EH (cell line): ENCODE measurements around the gene VIP.
"Not testable (repeated sequence)": the region's sequence is repeated elsewhere in the genome, so short reads cannot be mapped to it uniquely, and the experiment has no call there.

Experiments used
- DNase-seq: peaks from one replicate; pipeline ENCODE4 v3.0.0-alpha.2; 2015; ENCODE audit warnings: low read depth

Gene VIP

GRCh38 chr6:152750694-152751093 is at the start of gene VIP:
Gene VIP, plus strand, starts transcription at chr6:152750797. Its CDS starts 1,381 bp downstream, at chr6:152752178.
- peak; percentile 56 for DNase-seq

DNA sequence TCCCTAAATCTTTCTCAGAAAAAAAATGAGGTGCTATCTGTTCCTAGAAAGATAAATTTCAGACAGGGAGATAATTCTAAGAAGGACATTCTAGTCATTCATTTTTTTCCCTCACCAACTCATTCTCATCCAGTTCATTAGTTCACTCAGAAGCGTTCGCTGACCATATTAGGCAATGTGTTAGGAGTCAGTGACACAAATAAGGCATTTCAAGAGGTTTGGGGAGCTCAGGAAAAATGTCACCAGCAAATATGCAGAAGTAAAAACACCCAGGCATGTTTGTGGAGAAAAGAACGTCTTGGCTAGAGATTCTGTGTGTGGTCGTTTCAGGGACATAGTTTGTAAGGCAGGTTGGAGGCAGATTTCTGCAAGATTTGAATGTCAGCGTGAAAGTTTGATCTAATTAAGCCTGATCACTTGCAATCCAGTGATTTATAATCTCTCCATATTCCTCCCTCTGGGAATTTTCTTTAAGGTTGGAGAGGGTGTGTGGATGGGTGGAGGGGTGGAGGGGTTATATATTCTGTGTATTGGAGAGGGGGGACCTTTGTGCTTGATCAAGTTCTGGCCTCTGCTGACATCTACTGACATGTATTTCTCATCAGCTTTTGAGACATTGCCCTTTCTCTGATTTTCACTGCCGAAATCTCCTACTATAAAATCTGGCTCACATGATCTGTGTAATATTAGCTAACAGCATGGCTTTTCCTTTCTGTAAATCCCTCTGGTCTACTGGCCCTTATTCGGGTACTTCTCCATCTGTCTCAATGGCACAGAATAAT is 49.3 kb upstream of the VIP start:
- DNase-seq, result peak; percentile 75

- no peak for DNase-seq
These were observed 48.7 kb upstream of the VIP start for GRCh38 chr6:152701863-152702401.

DNA sequence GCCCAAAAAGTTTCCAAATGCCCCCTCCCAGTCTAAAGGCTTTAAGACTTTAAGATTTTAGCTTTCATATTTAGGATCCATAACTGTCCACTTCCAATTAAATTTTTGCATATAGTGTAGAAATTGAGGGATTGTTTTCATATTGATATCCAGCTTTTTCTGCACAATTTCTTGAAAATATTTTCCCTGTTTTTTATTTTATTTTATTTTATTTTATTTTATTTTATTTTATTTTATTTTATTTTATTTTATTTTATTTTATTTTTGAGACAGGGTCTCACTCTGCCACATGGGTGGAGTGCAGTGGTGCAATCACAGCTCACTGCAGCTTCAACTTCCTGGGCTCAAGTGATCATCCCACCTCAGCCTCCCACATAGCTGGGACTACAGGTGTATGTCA is 46.8 kb upstream of the VIP start:
- DNase-seq, result not testable (repeated sequence)

- no peak for DNase-seq
These were observed 45.3 kb upstream of the VIP start for GRCh38 chr6:152705327-152705726.

- no peak for DNase-seq
These were observed 34.3 kb upstream of the VIP start for GRCh38 chr6:152716322-152716721.

DNA sequence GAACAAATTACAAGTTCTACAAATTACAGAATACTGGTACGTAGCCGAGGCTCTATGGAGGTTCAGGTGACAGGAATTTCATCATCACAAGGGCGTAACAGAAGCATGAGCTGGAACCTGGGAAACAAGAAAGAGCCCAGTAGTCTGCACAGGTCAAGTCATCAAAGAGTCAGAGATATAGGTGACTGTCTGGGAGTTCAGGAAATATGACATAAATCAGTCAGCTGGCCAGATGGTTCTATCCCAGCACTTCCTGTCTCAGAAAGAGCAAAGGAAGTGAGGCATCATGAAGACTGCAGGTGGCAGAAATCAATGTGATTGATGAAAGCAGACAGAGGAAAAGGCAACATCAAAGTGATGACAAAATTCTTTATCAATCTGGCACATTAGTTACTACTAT is 29.6 kb upstream of the VIP start:
- no peak for DNase-seq

GRCh38 chr6:152721956-152722355 is 28.6 kb upstream of the VIP start:
- DNase-seq, result peak; percentile 15

DNA sequence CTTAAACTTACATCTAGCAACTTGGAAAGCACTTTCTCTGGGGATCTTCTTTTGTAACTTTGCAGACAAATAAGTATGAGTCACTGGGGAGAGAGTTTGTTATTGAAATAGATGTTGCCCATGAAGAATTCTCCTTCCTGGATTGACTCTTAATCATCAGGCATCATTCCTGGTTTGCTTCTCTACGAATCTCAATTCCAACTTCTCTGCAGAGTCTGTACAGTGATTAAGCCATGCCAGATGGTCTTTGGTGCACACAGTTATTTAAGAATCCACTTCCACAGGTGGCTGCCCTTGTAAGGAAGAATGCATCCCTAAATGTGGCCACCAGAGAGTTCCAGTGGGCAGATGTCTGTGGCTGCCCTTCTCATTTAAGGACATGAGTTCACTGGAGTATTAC is 27.2 kb upstream of the VIP start:
- peak; percentile 57 for DNase-seq

DNA sequence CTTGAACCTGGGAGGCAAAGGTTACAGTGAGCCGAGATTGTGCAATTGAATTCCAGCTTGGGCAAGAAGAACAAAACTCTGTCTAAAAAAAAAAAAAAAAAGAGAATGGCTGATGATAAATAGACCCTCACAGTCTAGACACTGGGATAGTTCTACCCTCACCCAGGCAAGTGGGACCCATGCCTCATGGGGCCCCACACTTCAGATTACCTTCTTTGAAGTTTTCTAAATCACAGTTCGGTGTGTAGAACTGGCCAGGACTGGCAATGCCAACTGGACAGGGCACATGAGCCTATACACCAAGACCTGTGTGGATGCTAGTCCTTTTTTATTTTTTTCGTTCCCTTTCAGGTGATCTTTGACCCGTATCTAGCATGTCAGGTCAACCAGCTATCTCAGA is 24.3 kb upstream of the VIP start:
- no peak for DNase-seq

DNA sequence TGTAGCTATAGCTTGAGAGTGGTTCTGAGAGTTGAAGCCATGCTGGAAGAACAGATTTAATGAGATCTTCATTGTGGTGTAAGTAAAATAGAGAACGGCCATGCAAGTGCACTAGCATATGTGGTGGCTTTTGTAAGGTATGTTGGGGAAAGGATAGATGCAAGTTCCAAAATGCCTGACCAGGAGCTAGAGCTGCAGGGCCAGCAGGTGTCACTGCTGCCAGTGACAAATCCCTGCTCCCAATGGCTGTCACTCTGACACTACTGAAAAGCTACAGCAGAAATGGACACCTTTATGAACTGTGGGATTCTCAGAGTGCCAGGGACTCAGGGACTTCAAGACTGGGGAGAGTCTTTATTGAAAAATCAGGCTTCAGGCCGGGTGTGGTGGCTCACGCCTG is 23.1 kb upstream of the VIP start:
- DNase-seq, result no peak

DNA sequence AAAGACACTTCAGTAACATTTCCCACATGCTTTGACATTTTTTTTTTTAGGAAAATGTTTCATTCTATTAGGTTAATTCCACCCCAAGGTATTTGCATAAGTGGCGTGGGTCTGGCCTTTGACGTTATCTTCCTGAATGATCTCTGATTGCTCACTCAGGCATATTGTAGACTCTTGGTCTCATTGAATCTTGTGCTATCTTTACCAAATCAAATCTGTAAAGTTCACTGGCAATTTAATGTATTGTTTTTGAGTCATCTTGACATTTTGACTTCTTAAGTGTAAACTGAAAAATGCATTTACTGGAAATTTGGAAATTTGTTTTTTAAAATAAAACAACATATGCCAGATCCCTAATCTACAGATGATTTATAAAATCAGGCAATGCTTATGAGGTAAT is 16.0 kb upstream of the VIP start:
- no peak for DNase-seq

DNA sequence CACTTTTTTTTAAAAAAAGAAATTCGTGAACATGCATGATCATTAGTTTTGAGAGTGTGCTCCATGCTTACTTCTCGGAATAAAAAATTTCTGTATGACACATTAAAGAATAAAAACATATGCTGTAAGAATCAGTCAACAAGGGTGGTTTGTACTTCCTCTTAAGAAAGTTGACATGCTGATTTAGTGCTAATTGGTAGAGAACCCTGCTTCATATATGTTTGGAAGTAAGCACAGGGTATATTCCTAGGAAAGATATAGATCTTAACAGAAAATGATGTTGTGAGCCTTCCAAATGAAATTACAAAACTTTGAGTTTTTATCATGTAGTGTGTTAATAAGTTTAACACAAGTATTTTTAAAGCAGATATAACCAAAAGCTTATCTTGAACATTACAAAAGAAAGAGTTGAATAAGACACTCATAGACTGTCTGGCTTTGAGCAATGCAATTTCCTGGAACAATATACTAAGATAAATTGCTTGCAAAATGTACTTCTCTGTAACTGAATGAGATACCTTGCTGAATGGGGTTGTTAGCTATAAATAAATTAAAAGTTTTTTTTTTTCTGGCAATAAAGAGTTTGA is 13.8 kb upstream of the VIP start:
- no peak for DNase-seq

GRCh38 chr6:152745509-152746171 is 5.0 kb upstream of the VIP start:
- no peak for DNase-seq

DNA sequence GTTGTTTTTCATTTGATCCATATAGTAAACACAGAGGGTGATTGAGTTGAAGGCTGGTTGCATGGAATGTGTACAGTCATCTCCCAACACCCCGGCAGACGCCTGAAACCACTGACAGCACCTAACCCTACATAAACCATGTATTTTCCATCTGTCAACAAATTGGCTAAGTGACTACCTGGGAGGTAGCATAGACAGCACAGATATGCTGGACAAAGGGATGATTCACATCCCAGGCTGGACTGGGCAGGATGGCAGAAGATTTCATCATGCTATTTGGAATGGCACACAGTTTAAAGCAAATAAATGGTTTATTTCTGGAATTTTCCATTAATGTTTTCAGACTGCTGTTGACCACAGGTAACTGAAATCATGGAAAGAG is 4.4 kb upstream of the VIP start:
- DNase-seq, result peak; percentile 31

GRCh38 chr6:152748843-152749242 is 1.8 kb upstream of the VIP start:
- DNase-seq, result peak; percentile 4

DNA sequence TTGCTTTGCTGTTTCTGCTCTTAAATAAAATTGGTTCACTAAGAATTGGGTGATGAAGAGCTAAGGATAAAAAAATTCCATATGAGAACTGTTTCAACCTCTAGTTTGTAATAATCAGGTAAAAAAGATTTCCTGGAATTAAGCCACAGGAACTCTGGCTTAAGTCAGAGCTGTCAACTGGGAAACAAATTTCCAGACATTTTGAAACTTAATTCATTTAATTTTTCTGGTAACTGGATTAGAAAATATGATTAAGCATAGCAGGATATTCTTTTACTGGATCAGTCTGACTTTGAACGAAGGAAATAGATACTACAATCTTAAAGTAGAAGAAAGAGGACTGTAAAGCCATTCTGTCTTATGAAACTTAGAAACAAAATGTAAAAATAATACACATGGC is 1.3 kb upstream of the VIP start:
- no peak for DNase-seq

DNA sequence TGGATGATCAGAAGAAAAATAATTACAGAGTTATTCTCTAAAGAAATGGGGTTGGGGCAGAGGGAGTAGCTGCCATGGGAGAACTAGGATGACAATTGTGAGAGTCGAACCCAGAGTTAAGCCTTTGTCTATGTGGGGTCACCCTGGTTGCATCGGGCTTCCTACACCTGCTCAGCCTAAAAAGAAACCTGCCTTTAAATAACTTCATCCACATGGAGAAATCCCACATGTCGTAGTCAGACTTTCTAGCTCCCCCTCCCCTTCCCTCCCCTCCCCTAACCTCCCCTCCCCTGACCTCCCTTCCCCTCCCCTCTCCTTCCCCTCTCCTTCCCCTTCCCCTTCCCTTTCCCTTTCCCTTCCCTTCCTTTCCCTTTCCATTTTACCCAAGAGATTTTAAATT is 14.7 kb downstream of the VIP start:
- no peak for DNase-seq

DNA sequence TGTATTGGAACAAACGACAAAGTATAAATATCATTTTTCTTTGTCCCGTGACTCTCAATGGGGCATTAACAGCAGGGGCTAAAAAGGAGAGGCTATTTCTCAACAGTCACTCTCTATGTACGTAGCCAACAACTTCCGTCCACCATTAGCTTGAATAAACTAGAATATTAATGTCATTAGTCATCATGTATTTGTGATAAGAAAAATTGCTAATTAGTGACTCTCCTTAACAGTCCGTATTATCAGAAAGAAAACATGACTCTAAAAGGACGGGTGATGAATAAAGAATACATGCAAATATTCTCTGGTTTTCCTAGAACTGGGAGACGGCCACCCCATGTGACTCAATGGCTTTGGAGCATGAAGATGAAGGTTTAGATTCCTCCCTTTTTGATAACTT is 18.6 kb downstream of the VIP start:
- no peak for DNase-seq

- no peak for DNase-seq
These were observed 19.4 kb downstream of the VIP start for GRCh38 chr6:152769993-152770392.

DNA sequence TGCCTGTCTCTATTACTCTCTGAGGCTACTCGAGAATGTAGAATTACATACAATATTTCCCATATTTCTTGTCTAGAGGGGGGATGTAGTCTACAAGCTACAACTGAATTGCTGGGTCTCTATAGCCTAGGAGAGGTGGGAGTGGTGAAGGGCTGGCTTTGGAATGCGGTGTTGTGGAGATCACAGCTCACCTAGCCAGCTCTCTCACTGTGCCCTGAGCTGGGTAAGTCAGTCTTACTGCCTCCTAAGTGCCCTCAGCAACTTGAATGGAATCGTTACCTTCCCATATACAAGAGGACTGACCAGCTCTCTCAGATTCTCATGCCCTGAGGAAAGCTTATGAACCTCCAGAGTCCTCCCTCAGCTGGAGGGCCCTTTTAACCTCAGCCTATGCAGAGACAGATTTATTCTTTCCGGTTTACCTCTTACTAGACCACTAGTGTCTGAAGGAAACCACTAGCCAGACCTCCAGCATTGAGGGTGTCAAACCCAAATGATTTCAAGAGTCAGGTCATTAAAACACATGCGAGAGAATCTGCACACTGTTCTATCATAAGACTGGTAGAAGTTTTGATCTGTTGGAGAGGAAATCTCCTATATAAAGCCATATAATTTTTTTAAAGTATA is 20.6 kb downstream of the VIP start:
- DNase-seq, result no peak

- no peak for DNase-seq
These were observed 24.8 kb downstream of the VIP start for GRCh38 chr6:152775428-152775827.

DNA sequence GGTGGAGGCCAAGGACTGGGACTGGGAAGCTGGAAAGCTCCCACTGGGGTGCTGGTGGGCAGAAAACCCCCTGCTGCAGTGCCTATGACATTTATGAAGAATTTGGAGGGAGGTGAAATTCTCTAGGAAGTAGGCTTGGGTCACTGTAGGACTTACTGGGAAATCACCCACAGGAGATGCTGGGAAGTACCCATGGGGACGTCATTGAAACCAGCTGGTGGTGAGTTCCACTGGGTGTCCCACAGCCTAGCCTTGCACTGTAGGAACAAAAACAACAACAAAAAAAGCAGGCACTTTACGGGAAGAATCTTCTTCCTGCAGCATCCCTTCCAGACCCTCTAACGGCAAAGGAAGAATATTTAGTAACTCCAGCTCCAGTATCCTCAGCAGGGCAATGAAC is 26.2 kb downstream of the VIP start:
- DNase-seq, result no peak
